CD4-positive, alpha-beta memory T cell (primary cell): ENCODE data around the gene CDK8. TPM values are rescaled to one million over a fixed set of nuclear protein-coding genes. Genes with fewer than 3 reads are reported as not detected.
"Not testable (repeated sequence)": the region's sequence is repeated elsewhere in the genome, so short reads cannot be mapped to it uniquely, and the experiment has no call there.

ENCODE experiments used
- CTCF ChIA-PET: fragments of 350-600 bp; sonication (Branson Sonifier 250); formaldehyde crosslinking; loops from one replicate; lab custom pipeline; 2021; ENCODE audit warnings: inconsistent platforms; ENCODE audit not compliant: partially characterized antibody; lab: Charles Lee
- POLR2A ChIA-PET: fragments of 350-600 bp; sonication (Branson Sonifier 250); formaldehyde crosslinking; loops from one replicate; lab custom pipeline; 2021; ENCODE audit not compliant: partially characterized antibody; lab: Charles Lee
- DNase-seq, 5 donors: peaks; one replicate each; pipeline versions ENCODE4 v3.0.0 to v3.0.0-alpha.2; 2020 to 2022; ENCODE audit warnings: mixed read lengths in 1 of 5
- H3K27ac ChIP-seq: one replicate; pipeline ENCODE4 v1.7.0; 2013; ENCODE audit warnings: low read depth, low read length
- H3K27me3 ChIP-seq: 2 replicates; pipeline ENCODE4 v1.7.0; 2013; ENCODE audit warnings: mild to moderate bottlenecking, low read length, moderate library complexity; ENCODE audit not compliant: insufficient read depth
- H3K36me3 ChIP-seq: 2 replicates; pipeline ENCODE4 v1.7.0; 2013; ENCODE audit warnings: mild to moderate bottlenecking, low read length, moderate library complexity; ENCODE audit not compliant: insufficient read depth
- H3K4me1 ChIP-seq: 2 replicates; pipeline ENCODE4 v1.7.0; 2013; ENCODE audit warnings: mild to moderate bottlenecking, low read length, moderate library complexity; ENCODE audit not compliant: insufficient read depth
- H3K4me3 ChIP-seq, 2 donors: one replicate each; pipeline ENCODE4 v1.7.0; 2013; ENCODE audit warnings: low read length in 2 of 2, mild to moderate bottlenecking in 1 of 2
- H3K9me3 ChIP-seq, 2 donors: one replicate each; pipeline ENCODE4 v1.7.0; 2013; ENCODE audit warnings: low read length in 2 of 2, control low read depth in 1 of 2; ENCODE audit not compliant: control insufficient read depth in 1 of 2
- H3K27ac Mint-ChIP-seq, 7 donors: one replicate each; pipeline ENCODE4 v1.8.0; 2020 to 2021; ENCODE audit warnings: mixed read lengths in 7 of 7, mild to moderate bottlenecking in 6 of 7, inconsistent platforms in 3 of 7, moderate library complexity in 3 of 7
- H3K27me3 Mint-ChIP-seq, 2 donors: one replicate each; pipeline ENCODE4 v1.8.0; 2020 to 2021; ENCODE audit warnings: mixed read lengths in 2 of 2
- H3K36me3 Mint-ChIP-seq, 2 donors: one replicate each; pipeline ENCODE4 v1.8.0; 2020 to 2021; ENCODE audit warnings: mixed read lengths in 2 of 2, inconsistent platforms in 1 of 2, mild to moderate bottlenecking in 1 of 2
- H3K4me1 Mint-ChIP-seq, 4 donors: one replicate each; pipeline ENCODE4 v1.8.0; 2020 to 2021; ENCODE audit warnings: mixed read lengths in 4 of 4, mild to moderate bottlenecking in 1 of 4
- H3K4me3 Mint-ChIP-seq, 8 donors: one replicate each; pipeline ENCODE4 v1.8.0; 2020 to 2021; ENCODE audit warnings: mixed read lengths in 8 of 8, mild to moderate bottlenecking in 7 of 8, moderate library complexity in 6 of 8, inconsistent platforms in 3 of 8
- H3K9me3 Mint-ChIP-seq, 8 donors: one replicate each; pipeline ENCODE4 v1.8.0; 2020 to 2021; ENCODE audit warnings: mixed read lengths in 8 of 8, mild to moderate bottlenecking in 5 of 8, inconsistent platforms in 3 of 8, moderate library complexity in 1 of 8
- intact Hi-C: fragments of 100-400 bp; cut with micrococcal nuclease; formaldehyde crosslinking; loops from one replicate; pipeline ENCODE4 v1.15.1; 2023
- polyA plus RNA-seq, 2 donors: library from polyadenylated mRNA; unstranded; fragments of 300-500 nt; fragmentation: Illumina TruSeq; gene quantifications; one replicate each; pipeline ENCODE4 v1.2.3, GENCODE V29; 2021
- total RNA-seq, 2 experiments: library from RNA; stranded (reverse); gene quantifications; one replicate each; pipeline ENCODE4 v1.2.3, GENCODE V29; 2021

The CDK8 gene
- total and polyA plus RNA-seq, 4 experiments from 2014 or later = 4.7 to 11.7 (median 8.6) TPM

- no peaks in the 10 kb centered on the region for H3K27me3 ChIP-seq
- Mint-ChIP-seq H3K9me3 (peaks cover 0 to 1% (median 0%) of the 10 kb centered on the region in 8 donors), H3K36me3 (no peaks in the 10 kb centered on the region), H3K4me1 (no peaks in the 10 kb centered on the region), H3K27ac (no peak overlapping the region), H3K27me3 (peaks cover 0 to 1% of the 10 kb centered on the region in 2 donors), H3K4me3 (no peak overlapping the region)
- intact Hi-C loops = no loop called here
- no peaks in the 10 kb centered on the region for H3K36me3 ChIP-seq
- no peak overlapping the region for H3K4me3 ChIP-seq
- ChIA-PET POLR2A (no interaction called here), CTCF (no interaction called here)
- H3K9me3 ChIP-seq = no peaks in the 10 kb centered on the region
- H3K4me1 ChIP-seq = no peaks in the 10 kb centered on the region
- no peak overlapping the region for H3K27ac ChIP-seq
- no peak for DNase-seq
Measured at GRCh38 chr13:26247608-26248007, 6.3 kb upstream of the CDK8 start.

GRCh38 chr13:26249551-26249950, 4.4 kb upstream of the CDK8 start:
- Histone ChIP-seq H3K4me3 (no peak overlapping the region), H3K36me3 (no peaks in the 10 kb centered on the region), H3K9me3 (no peaks in the 10 kb centered on the region), H3K4me1 (no peaks in the 10 kb centered on the region), H3K27ac (no peak overlapping the region), H3K27me3 (no peaks in the 10 kb centered on the region)
- ChIA-PET POLR2A (no interaction called here), CTCF (interaction anchor here (1.4 kb wide), 1 partner anchor 27 kb away, joined by 3 read pairs; the partner anchor contains the start of gene RNF6)
- peaks cover 0 to 4% of the 10 kb centered on the region in 2 donors for H3K36me3 Mint-ChIP-seq
- no peak overlapping the region for H3K4me3 Mint-ChIP-seq
- H3K9me3 Mint-ChIP-seq = no peaks in the 10 kb centered on the region
- H3K27me3 Mint-ChIP-seq = peaks cover 0 to 1% of the 10 kb centered on the region in 2 donors
- H3K27ac Mint-ChIP-seq = no peak overlapping the region
- intact Hi-C loops = no loop called here
- DNase-seq = no peak
- H3K4me1 Mint-ChIP-seq = peaks cover 6 to 9% (median 9%) of the 10 kb centered on the region in 4 donors

- CTCF ChIA-PET = interaction anchor here (2.0 to 5.4 kb wide), 2 partner anchors 15 to 67 kb away, joined by 6 to 29 read pairs; no protein-coding TSS in a partner anchor
- peaks cover 19 to 29% (median 25%) of the 10 kb centered on the region in 4 donors for H3K4me1 Mint-ChIP-seq
- H3K27ac ChIP-seq, H3K4me3 Mint-ChIP-seq, H3K27me3 ChIP-seq, DNase-seq, H3K27ac Mint-ChIP-seq, H3K9me3 Mint-ChIP-seq, H3K27me3 Mint-ChIP-seq, H3K36me3 ChIP-seq, H3K4me3 ChIP-seq, H3K36me3 Mint-ChIP-seq, H3K9me3 ChIP-seq: not testable (repeated sequence)
- intact Hi-C loops = loop anchor here (2.0 to 10.0 kb wide), 7 partner anchors 233 to 1369 kb away; partner anchors contain the start of genes GTF3A, LNX2, MTIF3 and NUP58
- POLR2A ChIA-PET = interaction anchor here (5.4 kb wide), 1 partner anchor 30 kb away, joined by 49 read pairs; the partner anchor contains the start of gene RNF6
- peaks cover 18% of the 10 kb centered on the region for H3K4me1 ChIP-seq
Measured at GRCh38 chr13:26252006-26252405, 1.9 kb upstream of the CDK8 start.

GRCh38 chr13:26253262-26253786, 605 bp upstream of the CDK8 start:
- CTCF ChIA-PET = interaction anchor here (0.8 to 5.4 kb wide), 3 partner anchors 17 to 231 kb away, joined by 3 to 29 read pairs (median 4); no protein-coding TSS in a partner anchor
- H3K9me3 ChIP-seq = no peaks in the 10 kb centered on the region
- H3K36me3 Mint-ChIP-seq = peaks cover 0 to 7% of the 10 kb centered on the region in 2 donors
- no peaks in the 10 kb centered on the region for H3K36me3 ChIP-seq
- H3K4me1 ChIP-seq = peaks cover 18% of the 10 kb centered on the region
- H3K27ac Mint-ChIP-seq = peak overlapping the region; percentile 83 to 99 (median 92)
- POLR2A ChIA-PET = interaction anchor here (1.4 to 5.4 kb wide), 2 partner anchors 32 to 67 kb away, joined by 5 to 49 read pairs; partner anchors contain the start of gene RNF6
- intact Hi-C loops = loop anchor here (1.0 to 10.0 kb wide), 9 partner anchors 31 to 1367 kb away; partner anchors contain the start of genes GTF3A, LNX2, MTIF3 and NUP58
- peaks cover 27 to 39% (median 29%) of the 10 kb centered on the region in 4 donors for H3K4me1 Mint-ChIP-seq
- peaks cover 0 to 1% of the 10 kb centered on the region in 2 donors for H3K27me3 Mint-ChIP-seq
- no peaks in the 10 kb centered on the region for H3K27me3 ChIP-seq
- DNase-seq = no peak
- peak overlapping the region; percentile 55 to 87 for H3K4me3 ChIP-seq
- H3K27ac ChIP-seq = peak overlapping the region; percentile 58
- H3K9me3 Mint-ChIP-seq = no peaks in the 10 kb centered on the region
- H3K4me3 Mint-ChIP-seq = peak overlapping the region; percentile 88 to 100 (median 94)

- H3K4me3 Mint-ChIP-seq = peak overlapping the region; percentile 89 to 95 (median 91)
- Histone ChIP-seq H3K9me3 (no peaks in the 10 kb centered on the region), H3K27ac (peak overlapping the region; percentile 58), H3K27me3 (no peaks in the 10 kb centered on the region), H3K4me1 (peaks cover 18% of the 10 kb centered on the region), H3K36me3 (no peaks in the 10 kb centered on the region), H3K4me3 (peak overlapping the region; percentile 55 to 87)
- POLR2A ChIA-PET = interaction anchor here (0.8 to 5.4 kb wide), 3 partner anchors 33 to 70 kb away, joined by 3 to 49 read pairs (median 4); partner anchors contain the start of gene RNF6
- H3K27me3 Mint-ChIP-seq = peaks cover 0 to 1% of the 10 kb centered on the region in 2 donors
- intact Hi-C loops = loop anchor here (5.0 to 10.0 kb wide), 6 partner anchors 230 to 1198 kb away; partner anchors contain the start of genes GTF3A, MTIF3, NUP58 and USP12
- peak; percentile 62 to 82 (median 66) for DNase-seq
- H3K36me3 Mint-ChIP-seq = peaks cover 0 to 7% of the 10 kb centered on the region in 2 donors
- peak overlapping the region; percentile 77 to 96 (median 86) for H3K27ac Mint-ChIP-seq
- H3K9me3 Mint-ChIP-seq = no peaks in the 10 kb centered on the region
- CTCF ChIA-PET = interaction anchor here (1.0 to 5.4 kb wide), 4 partner anchors 8 to 69 kb away, joined by 3 to 29 read pairs (median 4); partner anchors contain the start of gene RNF6
- H3K4me1 Mint-ChIP-seq = peaks cover 29 to 47% (median 30%) of the 10 kb centered on the region in 4 donors
Measured at GRCh38 chr13:26254583-26255111, 718 bp downstream of the CDK8 start.

GRCh38 chr13:26255115-26255514, 1.2 kb downstream of the CDK8 start:
- Mint-ChIP-seq H3K27ac (peak overlapping the region; percentile 77 to 96 (median 86)), H3K9me3 (no peaks in the 10 kb centered on the region), H3K36me3 (peaks cover 0 to 7% of the 10 kb centered on the region in 2 donors), H3K27me3 (peaks cover 0 to 1% of the 10 kb centered on the region in 2 donors), H3K4me1 (peaks cover 29 to 52% (median 31%) of the 10 kb centered on the region in 4 donors), H3K4me3 (peak overlapping the region; percentile 89 to 95 (median 91))
- ChIA-PET CTCF (interaction anchor here (1.0 to 5.4 kb wide), 4 partner anchors 9 to 70 kb away, joined by 3 to 29 read pairs (median 4); partner anchors contain the start of gene RNF6), POLR2A (interaction anchor here (0.8 to 5.4 kb wide), 3 partner anchors 33 to 70 kb away, joined by 3 to 49 read pairs (median 4); partner anchors contain the start of gene RNF6)
- H3K4me3 ChIP-seq = peak overlapping the region; percentile 55 to 87
- H3K4me1 ChIP-seq = peaks cover 18% of the 10 kb centered on the region
- intact Hi-C loops = loop anchor here (10.0 kb wide), 2 partner anchors 230 to 1170 kb away; partner anchors contain the start of gene GTF3A
- no peaks in the 10 kb centered on the region for H3K36me3 ChIP-seq
- H3K27ac ChIP-seq = peak overlapping the region; percentile 58
- no peak for DNase-seq
- H3K27me3 ChIP-seq = no peaks in the 10 kb centered on the region
- H3K9me3 ChIP-seq = no peaks in the 10 kb centered on the region
